Stimulated activated CD4-positive, alpha-beta T cell treated with anti-CD3 and anti-CD28 coated beads, Interleukin-2, amount 100 ng/mL, for 4 hours (primary cell): ENCODE results near the gene FOXO3.
A peak's percentile ranks its signal among the peaks of the same experiment; 100 is the strongest.
"Not testable (repeated sequence)": the region's sequence is repeated elsewhere in the genome, so short reads cannot be mapped to it uniquely, and the experiment has no call there.

Experiments
- DNase-seq: peaks from one replicate; pipeline ENCODE4 v3.0.0-alpha.2; 2020; ENCODE audit warnings: low read depth

FOXO3 gene

DNA sequence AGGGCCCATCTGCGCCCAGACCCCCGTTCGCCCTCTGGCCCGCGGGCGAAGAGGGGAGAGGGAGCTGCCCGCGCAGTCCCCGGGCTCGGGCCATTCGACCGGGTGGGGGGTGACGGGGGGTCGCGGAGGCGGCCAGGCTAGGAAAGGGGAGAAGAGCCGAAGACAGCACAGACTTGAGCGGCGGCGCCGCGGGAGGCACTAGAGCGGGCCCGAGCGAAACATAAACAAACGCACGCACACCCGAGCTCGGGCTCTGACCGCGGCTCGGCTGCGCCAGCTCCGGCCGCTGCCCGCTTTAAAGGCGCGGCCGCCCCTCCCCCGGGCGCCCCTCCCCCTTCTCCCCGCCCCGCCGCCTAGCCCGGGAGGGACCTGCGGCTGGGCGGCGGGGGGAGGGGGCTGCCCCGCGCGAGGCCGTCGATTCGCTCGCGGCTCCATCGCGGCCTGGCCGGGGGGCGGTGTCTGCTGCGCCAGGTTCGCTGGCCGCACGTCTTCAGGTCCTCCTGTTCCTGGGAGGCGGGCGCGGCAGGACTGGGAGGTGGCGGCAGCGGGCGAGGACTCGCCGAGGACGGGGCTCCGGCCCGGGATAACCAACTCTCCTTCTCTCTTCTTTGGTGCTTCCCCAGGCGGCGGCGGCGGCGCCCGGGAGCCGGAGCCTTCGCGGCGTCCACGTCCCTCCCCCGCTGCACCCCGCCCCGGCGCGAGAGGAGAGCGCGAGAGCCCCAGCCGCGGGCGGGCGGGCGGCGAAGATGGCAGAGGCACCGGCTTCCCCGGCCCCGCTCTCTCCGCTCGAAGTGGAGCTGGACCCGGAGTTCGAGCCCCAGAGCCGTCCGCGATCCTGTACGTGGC lies at the start of gene FOXO3:
TSS of gene FOXO3 (plus strand) at position 455 of the 846 bp plus-strand sequence. CDS start at position 747, 292 bp downstream.
- DNase-seq: peak; percentile 36

DNA sequence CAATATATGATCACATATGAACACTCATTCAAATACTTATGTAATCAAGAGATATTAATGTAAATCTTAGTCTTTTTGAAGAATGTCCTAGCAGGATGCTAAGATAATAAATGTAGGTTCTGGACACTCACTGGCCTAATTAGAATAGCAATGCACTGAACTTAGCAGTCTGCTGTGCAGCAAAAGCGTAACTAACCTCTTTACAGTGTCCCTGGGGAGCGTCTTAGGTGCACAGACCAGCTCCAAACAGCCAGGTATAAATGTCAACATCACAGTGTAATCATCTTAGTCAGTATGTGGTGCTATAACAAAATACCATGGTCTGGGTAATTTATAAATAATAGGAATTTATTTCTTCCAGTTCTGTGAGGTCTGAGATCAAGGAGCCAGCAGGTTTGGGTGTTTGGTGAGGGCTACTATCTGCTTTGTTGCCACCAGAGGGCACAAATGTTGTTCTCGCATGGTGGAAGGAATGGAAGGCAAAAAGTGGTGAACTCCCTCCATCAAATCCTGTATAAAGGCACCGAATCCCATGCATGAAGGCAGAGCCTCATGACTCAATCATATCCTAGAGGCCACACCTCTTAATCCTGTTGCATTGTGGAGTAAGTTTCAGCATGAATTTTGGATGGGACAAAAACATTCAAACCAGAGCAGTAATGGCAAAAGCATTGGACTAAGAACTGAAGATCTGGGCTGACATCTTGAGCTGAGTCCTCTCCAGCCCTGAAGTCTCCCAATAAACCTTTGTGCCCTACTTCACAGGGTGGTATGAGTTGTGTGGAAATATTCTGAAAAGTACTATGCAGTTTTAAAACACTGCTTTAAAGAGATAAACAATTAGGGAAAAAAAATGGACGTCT lies 41.8 kb upstream of the FOXO3 start:
- no peak for DNase-seq

DNA sequence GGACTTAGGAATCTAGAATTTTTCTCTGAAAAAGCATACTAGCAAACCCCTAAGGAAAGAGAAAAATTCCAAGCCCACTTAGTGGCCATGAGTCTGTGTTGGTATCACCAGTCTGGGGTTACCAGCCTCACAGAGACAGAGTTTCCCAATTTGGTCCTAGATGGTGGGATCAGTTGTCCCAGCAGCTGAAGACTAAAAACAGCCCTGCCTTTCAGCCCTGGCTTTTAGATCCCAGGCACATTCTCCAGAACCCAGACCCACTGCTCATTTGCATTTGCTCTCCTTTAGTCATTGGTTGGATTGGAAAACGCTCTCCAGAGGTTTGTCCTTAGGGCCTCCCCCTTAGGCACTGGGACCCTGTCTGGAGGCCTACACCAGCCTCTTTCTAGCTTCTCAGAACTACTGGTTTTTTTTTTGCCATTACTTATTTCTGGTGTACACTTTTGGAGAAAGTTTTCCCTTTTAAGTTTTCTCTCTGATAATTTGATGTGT lies 39.1 kb upstream of the FOXO3 start:
- no peak for DNase-seq

DNA sequence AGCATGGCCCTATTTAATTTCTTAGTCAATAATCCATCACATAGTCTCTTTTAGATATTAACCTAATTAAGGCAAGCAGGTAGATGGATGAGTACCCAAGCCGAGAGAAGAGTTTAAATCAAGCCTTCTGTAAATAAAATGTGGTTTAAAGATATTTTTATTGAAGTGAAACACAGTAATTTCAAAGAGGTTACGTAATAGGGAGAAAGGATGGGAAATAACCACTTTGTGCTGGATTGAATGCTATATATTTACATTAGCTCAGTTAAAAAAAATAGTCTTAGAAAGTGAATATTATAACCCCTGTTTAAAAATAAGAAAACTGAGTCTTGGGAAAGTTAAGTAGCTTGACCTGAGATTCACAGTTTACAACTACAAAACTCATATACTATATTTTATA lies 37.0 kb upstream of the FOXO3 start:
- DNase-seq: no peak

DNA sequence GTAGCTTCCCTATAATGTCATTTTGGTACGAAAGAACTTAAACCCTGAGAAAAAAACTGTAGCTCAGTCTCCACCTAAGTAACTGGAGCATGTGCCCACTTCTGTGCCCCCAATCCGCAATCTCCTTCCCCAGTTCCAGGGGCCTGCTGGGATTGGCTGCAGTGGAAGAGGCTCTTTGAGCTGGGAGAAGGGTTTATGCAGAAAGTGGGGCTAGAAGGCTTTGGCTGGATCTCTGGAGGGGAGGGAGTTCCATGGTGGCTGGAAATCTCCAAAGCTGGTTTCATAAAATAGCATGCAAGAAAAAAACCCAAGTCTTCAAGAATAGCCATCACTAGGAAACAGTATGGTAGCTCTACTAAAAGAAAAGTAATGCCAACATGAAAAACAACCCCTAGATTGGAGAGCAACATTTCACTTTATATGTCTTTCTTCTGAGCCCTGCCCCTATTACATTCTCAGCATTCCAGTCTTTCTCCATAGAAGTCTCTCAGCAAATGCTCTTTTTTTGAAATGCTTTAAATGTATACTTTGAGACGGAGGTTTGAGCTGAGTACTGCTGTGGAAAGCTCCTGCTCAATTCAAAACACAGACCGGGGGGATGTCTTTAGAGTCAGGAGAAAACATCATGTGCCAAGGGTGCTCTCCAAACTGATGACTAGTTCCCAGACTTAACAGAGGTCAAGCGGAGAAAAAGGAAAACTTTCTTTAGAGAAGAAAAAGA lies 36.0 kb upstream of the FOXO3 start:
- no peak for DNase-seq

DNA sequence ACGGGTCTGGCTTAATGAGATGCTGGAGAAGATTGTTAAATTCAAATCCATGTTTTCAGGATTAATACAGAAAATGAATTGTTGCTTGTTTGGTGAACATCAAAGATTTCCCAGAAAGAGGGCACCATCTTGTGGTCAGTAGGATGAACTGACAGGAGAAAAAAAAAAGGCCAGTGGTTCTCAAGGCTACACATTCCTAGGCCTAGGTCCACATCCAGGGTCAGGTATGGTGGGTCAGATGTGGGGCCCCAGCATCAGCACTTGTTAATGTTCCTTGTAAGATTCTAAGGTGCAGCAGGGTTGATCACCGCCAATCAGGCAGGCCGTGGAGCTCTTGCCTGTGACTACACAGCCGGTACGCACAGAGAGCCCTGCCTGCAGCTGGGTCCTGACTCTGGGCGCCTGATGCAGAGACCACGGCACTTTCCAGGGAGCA lies 34.0 kb upstream of the FOXO3 start:
- DNase-seq: no peak

DNA sequence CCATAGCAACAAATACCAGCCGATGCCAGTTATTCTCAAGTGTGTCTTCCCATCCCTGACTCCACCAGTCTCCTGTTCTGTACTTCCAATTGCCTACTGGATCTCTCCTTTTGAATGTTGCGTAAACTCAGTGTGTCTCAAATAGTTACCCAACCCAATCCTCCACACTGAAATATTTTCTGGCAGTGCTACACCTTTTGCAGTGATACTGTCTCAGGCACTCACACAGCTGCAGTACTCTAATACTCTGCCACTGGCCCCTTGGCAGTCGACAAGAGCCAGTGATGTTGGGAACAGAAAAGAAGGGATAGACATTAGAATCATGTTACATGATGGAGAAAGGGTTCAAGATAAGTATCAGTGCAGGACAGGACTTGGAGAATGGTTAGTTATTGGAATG lies 31.8 kb upstream of the FOXO3 start:
- DNase-seq: no peak

DNA sequence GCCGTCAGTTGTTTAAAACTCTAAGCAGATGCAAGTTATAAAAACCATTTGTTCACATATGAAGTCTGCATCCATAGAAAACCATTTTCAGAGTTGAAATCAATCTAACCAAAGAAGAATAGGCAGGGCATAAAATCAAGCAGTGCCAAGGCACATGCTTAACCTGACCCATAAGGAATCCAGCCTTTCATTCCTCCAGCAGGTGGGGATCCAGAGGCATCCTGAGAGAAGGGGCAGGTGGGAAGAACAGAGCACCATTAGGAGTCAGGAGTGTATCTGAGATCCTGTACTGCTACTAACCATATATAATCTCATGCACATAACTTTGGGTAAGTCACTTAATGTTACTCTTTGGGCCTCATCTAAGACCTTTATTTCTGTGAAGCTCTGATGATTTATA lies 29.4 kb upstream of the FOXO3 start:
- no peak for DNase-seq

DNA sequence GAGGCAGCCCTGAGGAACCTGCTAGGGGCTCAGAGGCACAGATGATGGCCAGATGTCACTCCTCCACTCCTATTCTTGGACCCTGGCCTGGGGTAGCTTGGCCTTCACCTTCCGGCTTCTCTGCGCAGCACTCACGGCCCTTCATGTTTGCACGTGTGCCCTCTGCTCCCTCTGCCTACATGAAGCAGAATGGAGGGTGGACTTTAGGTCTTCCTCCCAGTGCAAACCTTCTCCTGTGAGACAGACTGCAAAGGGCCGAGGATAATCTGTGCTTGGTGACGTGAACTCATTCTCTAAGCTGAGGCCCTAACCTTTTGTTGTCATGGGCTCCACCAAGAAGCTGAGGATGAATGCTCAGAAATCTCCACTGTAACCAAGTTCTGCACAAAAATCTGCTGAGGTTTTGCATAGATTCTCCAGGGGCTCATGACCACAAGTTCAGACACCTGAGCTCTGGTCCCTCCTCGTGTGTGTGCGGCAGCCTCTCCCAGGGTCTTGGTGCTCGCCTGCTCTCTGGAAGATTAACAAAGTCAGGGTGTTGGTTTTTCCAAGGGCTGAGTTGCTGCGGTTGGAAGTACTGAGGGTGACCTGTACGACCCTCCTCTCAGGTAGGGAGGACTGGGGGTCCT lies 25.5 kb upstream of the FOXO3 start:
- DNase-seq: no peak

DNA sequence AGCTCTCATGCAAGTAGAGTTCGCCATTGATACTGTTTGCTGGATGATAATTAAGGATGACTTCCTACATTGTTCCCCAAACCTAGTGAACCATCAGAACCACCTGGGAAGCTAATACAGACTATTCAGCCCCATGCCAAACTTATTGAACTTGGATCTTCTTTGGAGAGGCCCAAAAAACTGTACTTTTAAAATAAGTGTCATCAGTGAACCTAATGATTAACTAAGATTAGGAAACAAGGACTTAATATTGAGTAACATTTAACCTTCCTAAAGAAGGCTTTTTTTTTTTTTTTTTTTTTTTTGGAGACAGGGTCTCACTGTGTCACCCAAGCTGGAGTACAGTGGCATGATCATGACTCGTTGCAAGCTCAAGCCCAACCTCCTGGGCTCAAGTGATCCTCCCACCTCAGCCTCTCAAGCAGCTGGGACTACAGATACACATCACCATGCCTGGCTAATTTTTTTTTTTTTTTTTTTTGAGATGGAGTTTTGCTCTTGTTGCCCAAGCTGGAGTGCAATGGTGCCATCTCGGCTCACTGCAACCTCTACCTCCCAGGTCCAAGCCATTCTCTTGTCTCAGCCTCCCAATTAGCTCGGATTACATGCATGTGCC lies 24.7 kb upstream of the FOXO3 start:
- DNase-seq: not testable (repeated sequence)

DNA sequence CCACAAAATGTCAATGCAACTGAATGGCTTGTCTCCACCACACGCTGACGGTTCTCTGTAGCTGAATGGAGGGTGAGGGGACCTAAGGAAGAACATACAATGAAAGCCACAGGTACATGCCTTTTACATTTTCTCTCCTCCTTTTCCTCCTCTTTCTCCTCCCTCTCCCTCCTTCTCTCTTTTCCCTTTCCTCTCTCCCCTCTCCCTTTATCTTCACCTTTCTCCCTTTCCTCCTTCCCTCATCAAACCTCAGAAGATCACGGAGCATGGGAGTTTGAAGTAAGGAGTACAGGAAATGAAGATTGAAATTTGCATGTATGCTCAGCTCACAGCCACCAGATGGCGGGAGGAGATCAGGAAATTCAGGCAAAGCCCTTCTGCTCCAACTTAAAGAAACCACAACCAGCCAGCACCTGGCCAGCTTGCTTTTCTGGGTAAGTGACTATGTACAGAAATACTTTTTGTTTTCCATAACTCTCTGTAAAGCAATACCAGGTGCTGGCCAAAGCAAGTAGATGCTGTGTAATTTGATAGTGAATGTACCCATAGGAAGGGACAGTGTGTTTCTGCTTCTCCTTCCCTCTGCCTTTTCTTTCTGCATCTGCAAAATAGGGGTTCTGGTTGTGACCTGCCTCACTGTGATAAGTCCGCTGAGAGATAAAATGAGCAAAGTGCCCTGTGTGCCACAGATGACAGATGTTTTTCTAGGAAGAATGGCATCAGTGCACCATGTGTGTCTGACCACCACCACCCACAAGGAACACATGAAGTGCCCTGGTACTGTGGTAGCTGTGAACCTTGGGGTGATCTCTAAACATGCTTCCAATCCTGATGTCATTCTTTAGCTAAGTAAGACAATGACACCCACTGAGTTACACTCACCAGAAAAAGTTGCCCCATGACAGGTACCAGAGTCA lies 18.6 kb upstream of the FOXO3 start:
- peak; percentile 59 for DNase-seq

DNA sequence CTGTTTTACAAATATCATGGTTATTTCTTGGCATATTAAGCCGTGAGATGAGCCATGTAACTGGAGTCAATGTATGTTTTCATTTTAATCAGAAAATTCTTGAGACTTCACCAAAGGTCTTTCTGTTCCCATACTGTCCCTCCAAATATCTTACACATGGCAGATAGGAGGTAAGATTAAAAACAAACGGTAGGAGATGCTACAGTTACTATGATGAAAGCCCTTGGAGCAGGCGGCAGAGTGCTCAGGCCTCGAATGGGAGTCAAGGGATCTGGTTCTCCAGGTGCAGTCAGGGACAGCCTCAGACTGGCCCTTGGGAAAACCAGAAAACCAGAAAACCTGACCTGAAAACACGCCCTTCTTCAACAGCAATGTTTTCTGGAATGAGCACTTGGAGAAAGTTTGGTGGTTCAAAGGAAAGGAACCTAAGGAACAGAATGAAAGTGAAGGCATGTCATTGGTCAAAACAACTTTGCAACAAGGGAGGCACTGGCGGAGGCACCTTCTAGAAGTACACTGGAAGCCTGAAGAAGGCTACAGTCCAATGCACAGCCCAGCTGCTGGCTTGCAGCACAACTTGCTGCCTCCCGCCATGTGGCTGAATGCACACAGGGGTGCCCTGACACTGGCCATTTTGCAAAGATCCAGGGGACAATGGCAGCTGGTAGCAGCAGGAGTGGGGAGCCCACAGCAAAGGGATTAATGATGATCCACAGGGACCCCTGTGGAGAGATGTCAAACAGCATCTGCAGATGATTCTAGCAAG lies 17.4 kb upstream of the FOXO3 start:
- DNase-seq: no peak

DNA sequence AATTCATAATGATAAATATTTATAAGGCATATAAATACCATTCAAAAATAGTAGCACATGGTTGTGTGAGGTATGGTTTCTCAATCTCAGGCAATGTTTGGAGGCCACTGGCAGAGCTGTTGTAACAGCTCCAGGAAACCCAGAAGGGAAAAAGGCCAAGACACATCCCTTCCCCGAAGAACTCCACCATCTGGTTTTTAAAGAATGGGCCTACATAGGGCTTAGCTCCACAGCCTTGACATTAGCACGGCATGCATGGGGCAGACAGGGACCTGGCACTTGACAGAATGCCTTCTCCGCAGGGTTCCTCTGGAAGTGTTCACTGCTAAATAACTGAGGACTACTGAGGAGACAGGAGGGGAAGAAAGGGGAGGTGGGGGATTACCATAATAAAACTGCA lies 16.1 kb upstream of the FOXO3 start:
- no peak for DNase-seq

DNA sequence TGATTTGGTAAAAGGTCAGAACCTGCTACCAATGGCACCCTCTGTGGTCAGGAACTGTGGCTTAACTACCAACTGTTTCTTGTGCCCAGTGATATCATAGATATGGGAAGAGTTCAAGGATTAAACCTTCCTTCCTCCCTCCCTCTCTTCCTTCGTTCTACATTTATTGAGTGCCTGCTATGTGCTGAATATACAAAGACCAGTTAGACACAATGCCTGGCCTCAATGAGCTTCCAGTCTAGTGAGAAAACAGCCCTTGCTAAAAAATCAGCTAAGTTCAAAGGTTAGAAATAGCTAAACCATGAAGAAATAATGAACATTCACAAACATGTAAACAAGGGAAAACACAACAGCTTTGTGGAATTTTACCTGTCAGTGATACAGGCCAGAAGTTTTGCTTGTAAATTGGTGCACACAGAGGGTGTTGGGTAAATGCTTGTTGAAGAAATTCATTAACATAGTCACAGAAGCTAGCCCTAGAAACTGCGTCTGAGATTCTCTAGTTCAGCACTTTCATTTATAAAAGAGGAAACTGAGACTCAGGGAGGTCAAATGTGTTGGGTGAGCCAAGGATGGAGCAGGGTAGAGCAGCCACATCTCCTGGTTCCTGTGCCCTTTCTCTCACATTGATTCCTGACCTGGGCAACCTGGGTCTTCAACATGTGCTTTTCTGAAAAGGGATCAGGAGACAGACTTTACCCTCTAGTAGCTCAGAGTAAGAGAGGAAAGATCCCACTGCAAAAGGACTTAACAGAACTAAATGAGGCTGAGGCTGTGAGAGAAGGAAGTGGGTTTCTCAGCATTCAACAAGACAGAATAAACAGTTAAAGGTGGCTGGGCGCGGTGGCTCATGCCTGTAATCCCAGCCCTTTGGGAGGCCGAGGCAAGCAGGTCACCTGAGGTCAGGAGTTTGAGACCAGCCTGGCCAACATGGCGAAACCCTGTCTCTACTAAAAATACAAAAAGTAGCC lies 14.4 kb upstream of the FOXO3 start:
- no peak for DNase-seq

DNA sequence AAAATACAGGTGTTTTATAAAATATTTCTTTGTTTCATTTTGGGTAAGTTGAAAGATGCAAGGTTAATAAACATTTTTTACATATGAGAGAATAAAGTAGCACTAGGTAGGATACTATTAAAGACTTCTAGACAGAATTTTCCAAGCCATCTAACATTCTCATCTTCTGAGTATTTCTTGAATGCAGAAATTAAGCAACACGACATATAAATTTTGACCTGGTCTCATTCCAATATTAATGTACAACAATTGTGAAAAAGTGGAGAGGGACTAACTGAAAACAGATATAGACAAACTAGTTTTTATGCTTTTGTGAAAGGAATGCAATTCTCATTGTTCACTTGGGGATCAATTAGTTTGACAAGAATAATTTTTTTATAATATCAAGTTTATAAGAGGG lies 11.5 kb upstream of the FOXO3 start:
- DNase-seq: no peak

DNA sequence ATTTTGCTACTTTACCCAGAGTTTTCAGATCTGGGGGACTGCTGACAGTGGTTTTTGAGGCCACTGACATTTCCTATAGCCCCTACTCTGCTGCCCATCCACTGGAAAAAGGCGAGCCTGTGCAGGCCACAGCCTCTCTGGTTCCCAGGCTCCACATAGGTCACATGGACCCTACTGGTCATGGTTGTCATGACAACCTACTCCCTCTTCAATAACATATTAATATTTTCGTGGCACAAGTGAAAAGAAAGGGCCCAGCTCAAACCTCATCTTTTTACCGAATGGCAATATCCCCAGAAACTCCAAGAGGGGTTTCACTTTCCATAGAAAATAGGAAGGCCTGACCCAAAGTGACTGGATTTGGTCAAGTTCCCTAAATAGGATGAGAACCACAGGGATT lies 11.0 kb upstream of the FOXO3 start:
- no peak for DNase-seq

DNA sequence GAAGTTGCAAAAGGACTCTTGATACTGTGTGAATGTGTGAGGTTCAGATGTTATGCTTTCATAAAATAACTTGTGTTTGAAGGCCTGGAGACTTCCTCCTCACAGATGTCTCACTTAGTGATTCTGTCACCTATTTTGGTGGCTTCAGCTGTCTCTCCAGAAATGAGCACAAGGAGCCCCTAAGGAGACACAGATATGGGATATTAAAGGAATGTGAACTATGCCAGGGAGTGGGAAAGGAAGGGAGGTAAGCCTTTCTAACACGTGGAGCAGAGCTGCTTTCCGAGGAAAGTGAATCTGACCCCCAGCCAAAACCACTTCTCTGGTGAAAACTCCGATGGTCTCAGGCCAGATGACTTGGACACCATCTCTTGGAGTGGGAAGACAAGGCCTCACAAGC lies 10.5 kb upstream of the FOXO3 start:
- DNase-seq: no peak

DNA sequence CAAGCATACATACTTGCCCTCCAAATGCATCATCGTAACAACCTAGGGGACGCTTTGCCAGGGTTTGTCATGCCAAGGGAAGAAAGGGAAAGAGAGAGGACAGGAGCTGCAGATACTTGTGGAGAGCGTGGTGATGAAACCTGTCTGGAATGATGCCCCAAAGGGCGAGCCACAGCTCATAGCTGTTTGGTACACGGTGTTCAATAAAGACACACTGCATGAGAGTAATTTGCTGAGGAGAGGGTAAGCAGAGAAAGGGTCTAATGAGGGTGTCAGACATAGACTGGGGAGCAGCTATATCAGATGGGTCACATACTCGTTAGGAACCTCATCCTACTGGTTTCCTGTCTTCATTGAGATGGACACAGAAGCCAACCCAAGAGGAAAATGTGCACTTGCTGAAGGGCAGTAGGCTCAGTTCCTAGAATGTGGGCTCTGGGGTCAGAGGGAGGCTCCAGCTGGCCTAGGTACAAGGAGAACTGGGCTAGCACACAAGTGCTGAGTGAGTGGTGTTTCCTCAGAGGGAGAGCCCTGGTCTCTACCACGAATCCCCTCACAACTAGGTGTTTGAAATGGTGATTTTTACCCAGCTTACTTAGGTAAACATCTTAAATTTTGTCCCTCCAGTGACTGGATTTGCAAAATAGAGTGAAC lies 5.2 kb upstream of the FOXO3 start:
- no peak for DNase-seq
